GM21528 (cell line): ENCODE results near the gene KRTAP19-1.

Experiments used
- ATAC-seq: cut with Tn5 transposase; IDR thresholded peaks from one replicate; pipeline ENCODE4 v1.9.1; 2021; ENCODE audit warnings: mild to moderate bottlenecking, moderate library complexity; ENCODE audit not compliant: unreplicated experiment, low FRiP score

KRTAP19-1 gene

DNA sequence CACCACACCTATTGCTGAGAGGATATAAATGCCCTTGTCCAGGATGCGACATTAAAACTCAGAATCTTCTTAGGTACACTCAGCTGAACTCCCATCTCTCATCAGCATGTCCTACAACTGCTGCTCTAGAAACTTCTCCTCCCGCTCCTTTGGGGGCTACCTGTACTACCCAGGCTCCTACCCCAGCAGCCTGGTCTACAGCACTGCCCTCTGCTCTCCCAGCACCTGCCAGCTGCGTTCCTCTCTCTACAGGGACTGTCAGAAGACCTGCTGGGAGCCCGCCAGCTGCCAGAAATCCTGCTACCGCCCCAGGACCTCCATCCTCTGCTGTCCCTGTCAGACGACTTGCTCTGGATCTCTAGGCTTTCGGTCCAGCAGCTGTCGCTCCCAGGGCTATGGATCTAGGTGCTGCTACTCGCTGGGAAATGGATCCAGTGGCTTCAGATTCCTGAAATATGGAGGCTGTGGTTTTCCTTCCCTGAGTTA lies 50.0 kb downstream of the KRTAP19-1 start, which contains the start of gene KRTAP13-4:
Gene KRTAP13-4 (plus strand): TSS at position 51 of the 486 bp plus-strand sequence. CDS start 56 bp downstream, at position 107.
- no peak for ATAC-seq
